Colonic mucosa (tissue), 4 donors: ENCODE data around the gene ELAVL2. TPM values are rescaled to one million over a fixed set of nuclear protein-coding genes. Genes with fewer than 3 reads are reported as not detected.

Experiments
- DNase-seq: peaks from one replicate; pipeline ENCODE4 v3.0.0-alpha.2; 2020
- H3K27ac ChIP-seq: fragments of 200-600 bp; one replicate; pipeline ENCODE4 v1.8.0; 2021
- H3K27me3 ChIP-seq: fragments of 200-600 bp; one replicate; pipeline ENCODE4 v1.8.0; 2021
- H3K36me3 ChIP-seq: fragments of 200-600 bp; one replicate; pipeline ENCODE4 v1.8.0; 2021
- H3K4me1 ChIP-seq: fragments of 200-600 bp; one replicate; pipeline ENCODE4 v1.8.0; 2021; ENCODE audit warnings: mild to moderate bottlenecking
- H3K4me3 ChIP-seq: fragments of 200-600 bp; one replicate; pipeline ENCODE4 v1.8.0; 2021
- H3K9ac ChIP-seq, 2 donors: one replicate each; pipeline ENCODE4 v1.7.0; 2013; ENCODE audit warnings: control low read depth in 2 of 2, low read depth in 2 of 2, low read length in 2 of 2
- H3K9me3 ChIP-seq: fragments of 200-600 bp; one replicate; pipeline ENCODE4 v1.8.0; 2021
- CTCF ChIP-seq: fragments of 200-600 bp; IDR thresholded peaks from one replicate; pipeline ENCODE4 v1.8.0; 2022; ENCODE audit warnings: antibody characterized with exemption, mild to moderate bottlenecking
- intact Hi-C: fragments of 100-400 bp; cut with DNase I; formaldehyde crosslinking; loops from one replicate; pipeline ENCODE4 v1.14.1; 2022
- total RNA-seq, 2 donors: library from RNA; stranded (reverse); fragmentation: NEBNext Ultra II Directional in 1 of 2; extraction: Animal tissue kit (Norgen Biotek cat#: 25700) in 1 of 2; gene quantifications; one replicate each; pipeline ENCODE4 v1.2.1, GENCODE V29; 2021
- donor health status: healthy.
- donor health status: DM: no; HTN: no; CAD: no.
- donor health status: DM: no; HTN: no; CAD: no.

Gene ELAVL2
- total RNA-seq, 2 donors from 2014 or later, result 0.24 to 0.30 TPM

- H3K36me3 ChIP-seq, result no peaks in the 10 kb centered on the region
- H3K9me3 ChIP-seq, result no peaks in the 10 kb centered on the region
- no peak overlapping the region for H3K9ac ChIP-seq
- DNase-seq, result no peak
- H3K4me3 ChIP-seq, result no peak overlapping the region
- H3K27me3 ChIP-seq, result no peaks in the 10 kb centered on the region
- H3K4me1 ChIP-seq, result no peaks in the 10 kb centered on the region
- intact Hi-C loops, result no loop called here
- TF ChIP-seq CTCF, result no peak
- no peak overlapping the region for H3K27ac ChIP-seq
Measured at GRCh38 chr9:23707249-23707648, 118.8 kb downstream of the ELAVL2 start.

GRCh38 chr9:23702311-23702922 lies 123.6 kb downstream of the ELAVL2 start:
- Histone ChIP-seq H3K9ac (no peak overlapping the region), H3K36me3 (no peaks in the 10 kb centered on the region), H3K4me3 (no peak overlapping the region), H3K27me3 (no peaks in the 10 kb centered on the region), H3K9me3 (no peaks in the 10 kb centered on the region), H3K27ac (no peak overlapping the region), H3K4me1 (no peaks in the 10 kb centered on the region)
- intact Hi-C loops, result no loop called here
- no peak for DNase-seq
- no peak for TF ChIP-seq CTCF

- Histone ChIP-seq H3K36me3 (no peaks in the 10 kb centered on the region), H3K4me3 (no peak overlapping the region)
- intact Hi-C loops, result no loop called here
Measured at GRCh38 chr9:23701291-23701690, 124.7 kb downstream of the ELAVL2 start.

GRCh38 chr9:23700359-23700758 lies 125.7 kb downstream of the ELAVL2 start:
- Histone ChIP-seq H3K27ac (no peak overlapping the region), H3K27me3 (no peaks in the 10 kb centered on the region), H3K9me3 (no peaks in the 10 kb centered on the region), H3K4me3 (no peak overlapping the region), H3K4me1 (no peaks in the 10 kb centered on the region), H3K9ac (no peak overlapping the region), H3K36me3 (no peaks in the 10 kb centered on the region)
- intact Hi-C loops, result no loop called here
- DNase-seq, result no peak
- TF ChIP-seq CTCF, result no peak

More at GRCh38 chr9:23701291-23701690, 124.7 kb downstream of the ELAVL2 start:
- Histone ChIP-seq H3K27ac (no peak overlapping the region), H3K9me3 (no peaks in the 10 kb centered on the region), H3K4me1 (no peaks in the 10 kb centered on the region), H3K27me3 (no peaks in the 10 kb centered on the region), H3K9ac (no peak overlapping the region)
- no peak for DNase-seq
- TF ChIP-seq CTCF, result no peak

- intact Hi-C loops, result loop anchor here (10.0 kb wide), 1 partner anchor 53 kb away; no protein-coding TSS in a partner anchor
- DNase-seq, result no peak
- no peak for TF ChIP-seq CTCF
- Histone ChIP-seq H3K36me3 (no peaks in the 10 kb centered on the region), H3K27ac (no peak overlapping the region), H3K9me3 (no peaks in the 10 kb centered on the region), H3K9ac (no peak overlapping the region), H3K4me1 (no peaks in the 10 kb centered on the region), H3K4me3 (no peak overlapping the region), H3K27me3 (no peaks in the 10 kb centered on the region)
Measured at GRCh38 chr9:23698161-23698560, 127.9 kb downstream of the ELAVL2 start.
